OCI-LY7 (cell line): ENCODE data around the gene STKLD1. TPM values are rescaled to one million over a fixed set of nuclear protein-coding genes. Genes with fewer than 3 reads are reported as not detected.

ENCODE experiments used
- BruUV-seq: library from RNA; stranded (reverse); fragments of 400-500 nt; replicated peaks from 2 replicates; lab custom pipeline; 2021; lab: Mats Ljungman, UMichigan
- CTCF ChIA-PET: fragments of 300-600 bp; sonication (Branson Sonifier 250); formaldehyde crosslinking; loops from one replicate; lab custom pipeline; 2022; ENCODE audit warnings: antibody characterized with exemption; ENCODE audit not compliant: unreplicated experiment; lab: Charles Lee
- POLR2A ChIA-PET: fragments of 300-600 bp; sonication (Branson Sonifier 250); formaldehyde crosslinking; loops from one replicate; lab custom pipeline; 2022; ENCODE audit warnings: antibody characterized with exemption; lab: Charles Lee
- DNase-seq: peaks from one replicate; pipeline ENCODE4 v3.0.0-alpha.2; 2015; ENCODE audit warnings: low spot score
- H2AFZ ChIP-seq: fragments of 200-600 bp; sonication (generic), shearing (Covaris generic); 2 replicates; pipeline ENCODE4 v1.6.1; 2014; ENCODE audit warnings: mild to moderate bottlenecking, antibody characterized with exemption, low read length, moderate library complexity
- H3K27ac ChIP-seq: fragments of 200-600 bp; sonication (generic); 2 replicates; pipeline ENCODE4 v1.5.1; 2014; ENCODE audit warnings: mixed run types, low read depth, mild to moderate bottlenecking, moderate library complexity, low read length, inconsistent platforms; ENCODE audit not compliant: poor library complexity, severe bottlenecking
- H3K36me3 ChIP-seq: fragments of 200-600 bp; sonication (generic); 2 replicates; pipeline ENCODE4 v1.6.1; 2014; ENCODE audit warnings: mild to moderate bottlenecking, antibody characterized with exemption, low read length, moderate library complexity, mixed read lengths; ENCODE audit not compliant: insufficient read depth
- H3K4me1 ChIP-seq: fragments of 200-600 bp; sonication (generic); 2 replicates; pipeline ENCODE4 v1.5.1; 2014; ENCODE audit warnings: mild to moderate bottlenecking, low read length; ENCODE audit not compliant: insufficient read depth, poor library complexity, severe bottlenecking
- H3K4me2 ChIP-seq: fragments of 200-600 bp; sonication (generic); 2 replicates; pipeline ENCODE4 v1.6.1; 2014; ENCODE audit warnings: mild to moderate bottlenecking, low read length
- H3K4me3 ChIP-seq: fragments of 200-600 bp; sonication (generic); 2 replicates; pipeline ENCODE4 v1.5.1; 2014; ENCODE audit warnings: mild to moderate bottlenecking, low read depth, low read length; ENCODE audit not compliant: poor library complexity, severe bottlenecking
- H3K79me2 ChIP-seq: fragments of 200-600 bp; sonication (generic); 2 replicates; pipeline ENCODE4 v1.6.1; 2016; ENCODE audit warnings: low read depth, mild to moderate bottlenecking, low read length, moderate library complexity, mixed read lengths; ENCODE audit not compliant: insufficient read depth
- H3K9me2 ChIP-seq: fragments of 200-600 bp; sonication (generic); 2 replicates; pipeline ENCODE4 v1.6.1; 2016; ENCODE audit warnings: mild to moderate bottlenecking, low read length, mixed read lengths; ENCODE audit not compliant: insufficient read depth
- H3K9me3 ChIP-seq: fragments of 200-600 bp; sonication (generic); 2 replicates; pipeline ENCODE4 v1.6.1; 2014; ENCODE audit warnings: mild to moderate bottlenecking, mixed run types, low read length, mixed read lengths
- H4K20me1 ChIP-seq: fragments of 200-600 bp; sonication (generic); 2 replicates; pipeline ENCODE4 v1.6.1; 2014; ENCODE audit warnings: mild to moderate bottlenecking, antibody characterized with exemption, low read length, moderate library complexity, mixed read lengths; ENCODE audit not compliant: insufficient read depth
- EZH2phosphoT487 ChIP-seq: fragments of 200-600 bp; sonication (generic); IDR thresholded peaks from 2 replicates; pipeline ENCODE4 v1.6.1; 2018; ENCODE audit warnings: low read depth, borderline replicate concordance, mild to moderate bottlenecking, mixed run types, antibody characterized with exemption, low read length, moderate library complexity, mixed read lengths
- intact Hi-C: fragments of 100-400 bp; cut with micrococcal nuclease; formaldehyde crosslinking; loops from one replicate; pipeline ENCODE4 v1.10.0; 2022; ENCODE audit not compliant: unreplicated experiment
- total RNA-seq, 2 experiments: library from RNA; depleted of rRNA in 1 of 2; stranded (reverse); fragments of >200 nt in 1 of 2; shearing (Covaris generic) in 1 of 2; gene quantifications; 2 replicates each; pipeline ENCODE4 v1.2.3, GENCODE V29; 2014 to 2022
- TF ChIP-seq, protein P1 (sequence below): fragments of 200-600 bp; sonication (generic); conservative IDR thresholded peaks from 2 replicates; pipeline ENCODE4 v1.5.1; 2014; ENCODE audit warnings: mild to moderate bottlenecking, antibody characterized with exemption, low read length, moderate library complexity, mixed read lengths

STKLD1 gene
- total RNA-seq, 2 experiments from 2014 or later = 1.4 to 1.7 TPM

DNA sequence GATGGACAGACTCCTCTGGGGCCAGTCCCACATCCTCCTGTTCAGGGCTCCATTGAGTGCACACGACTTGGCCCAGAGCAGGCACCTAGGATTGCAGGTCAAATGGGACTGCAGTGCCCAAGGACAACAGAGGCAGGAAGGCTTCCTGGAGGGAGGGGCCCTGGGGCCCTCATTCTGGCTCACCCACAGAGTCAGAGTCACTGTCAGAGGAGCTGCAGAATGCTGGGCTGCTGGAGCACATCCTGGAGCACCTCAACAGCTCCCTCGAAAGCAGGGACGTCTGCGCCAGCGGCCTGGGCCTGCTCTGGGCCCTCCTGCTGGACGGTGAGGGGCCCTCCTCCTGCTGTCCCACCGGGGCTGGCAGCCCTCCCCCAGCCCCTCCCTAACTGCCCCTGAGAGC, 26.5 kb downstream of the STKLD1 start:
- peaks cover 50% of the 10 kb centered on the region for H3K36me3 ChIP-seq
- ChIA-PET CTCF (no interaction called here), POLR2A (no interaction called here)
- no TSS peak for BruUV-seq
- H3K9me2 ChIP-seq = no peaks in the 10 kb centered on the region
- H3K4me2 ChIP-seq = no peak overlapping the region
- intact Hi-C loops = no loop called here
- no peaks in the 10 kb centered on the region for H3K9me3 ChIP-seq
- H3K4me3 ChIP-seq = no peak overlapping the region
- no peak overlapping the region for H2AFZ ChIP-seq
- peaks cover 17% of the 10 kb centered on the region for H3K4me1 ChIP-seq
- TF ChIP-seq, protein P1, sequence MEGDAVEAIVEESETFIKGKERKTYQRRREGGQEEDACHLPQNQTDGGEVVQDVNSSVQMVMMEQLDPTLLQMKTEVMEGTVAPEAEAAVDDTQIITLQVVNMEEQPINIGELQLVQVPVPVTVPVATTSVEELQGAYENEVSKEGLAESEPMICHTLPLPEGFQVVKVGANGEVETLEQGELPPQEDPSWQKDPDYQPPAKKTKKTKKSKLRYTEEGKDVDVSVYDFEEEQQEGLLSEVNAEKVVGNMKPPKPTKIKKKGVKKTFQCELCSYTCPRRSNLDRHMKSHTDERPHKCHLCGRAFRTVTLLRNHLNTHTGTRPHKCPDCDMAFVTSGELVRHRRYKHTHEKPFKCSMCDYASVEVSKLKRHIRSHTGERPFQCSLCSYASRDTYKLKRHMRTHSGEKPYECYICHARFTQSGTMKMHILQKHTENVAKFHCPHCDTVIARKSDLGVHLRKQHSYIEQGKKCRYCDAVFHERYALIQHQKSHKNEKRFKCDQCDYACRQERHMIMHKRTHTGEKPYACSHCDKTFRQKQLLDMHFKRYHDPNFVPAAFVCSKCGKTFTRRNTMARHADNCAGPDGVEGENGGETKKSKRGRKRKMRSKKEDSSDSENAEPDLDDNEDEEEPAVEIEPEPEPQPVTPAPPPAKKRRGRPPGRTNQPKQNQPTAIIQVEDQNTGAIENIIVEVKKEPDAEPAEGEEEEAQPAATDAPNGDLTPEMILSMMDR = no peak
- no peak for TF ChIP-seq EZH2phosphoT487
- no peaks in the 10 kb centered on the region for H4K20me1 ChIP-seq
- H3K79me2 ChIP-seq = no peaks in the 10 kb centered on the region
- H3K27ac ChIP-seq = no peak overlapping the region
- no peak for DNase-seq

DNA sequence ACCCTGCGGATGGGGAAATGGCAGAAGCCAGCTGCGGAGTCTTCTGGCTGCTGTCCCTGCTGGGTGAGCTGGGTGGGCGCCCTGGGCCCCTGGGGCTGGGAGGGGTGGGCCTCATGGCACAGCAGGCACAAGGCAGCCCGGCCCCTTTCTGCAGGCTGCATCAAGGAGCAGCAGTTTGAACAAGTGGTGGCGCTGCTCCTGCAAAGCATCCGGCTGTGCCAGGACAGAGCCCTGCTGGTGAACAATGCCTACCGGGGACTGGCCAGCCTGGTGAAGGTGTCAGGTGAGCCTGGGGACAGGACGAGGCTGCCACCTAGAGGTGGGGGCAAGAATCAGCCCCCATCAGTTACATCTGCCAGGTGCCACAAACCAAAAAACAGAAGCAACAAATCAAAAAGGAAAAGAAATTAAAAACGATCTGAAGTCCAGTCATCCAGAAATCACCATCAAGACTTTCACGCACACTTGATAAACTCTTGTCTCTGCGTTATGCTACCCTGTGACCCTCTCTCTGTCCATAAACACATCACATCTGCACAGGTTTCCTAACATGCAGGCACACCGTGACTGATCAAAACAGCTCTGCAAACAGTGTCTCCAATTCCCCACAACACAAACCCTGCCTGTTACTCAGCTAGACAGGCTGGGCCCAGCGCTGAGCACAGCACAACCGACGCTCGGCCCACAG, 27.7 kb downstream of the STKLD1 start:
- intact Hi-C loops = no loop called here
- no peak overlapping the region for H3K4me3 ChIP-seq
- no peaks in the 10 kb centered on the region for H3K9me3 ChIP-seq
- CTCF ChIA-PET = interaction anchor here (0.6 to 1.5 kb wide), 2 partner anchors 19 to 83 kb away, joined by 3 read pairs; no protein-coding TSS in a partner anchor
- H2AFZ ChIP-seq = no peak overlapping the region
- H3K79me2 ChIP-seq = no peaks in the 10 kb centered on the region
- H3K27ac ChIP-seq = no peak overlapping the region
- TF ChIP-seq EZH2phosphoT487 = no peak
- TF ChIP-seq, protein P1 = peak; percentile 83
- BruUV-seq = no TSS peak
- H3K9me2 ChIP-seq = no peaks in the 10 kb centered on the region
- peaks cover 17% of the 10 kb centered on the region for H3K4me1 ChIP-seq
- peak; percentile 49 for DNase-seq
- H4K20me1 ChIP-seq = no peaks in the 10 kb centered on the region
- POLR2A ChIA-PET = interaction anchor here (0.6 kb wide), 1 partner anchor 887 kb away, joined by 3 read pairs; no protein-coding TSS in a partner anchor
- no peak overlapping the region for H3K4me2 ChIP-seq
- H3K36me3 ChIP-seq = peaks cover 59% of the 10 kb centered on the region

DNA sequence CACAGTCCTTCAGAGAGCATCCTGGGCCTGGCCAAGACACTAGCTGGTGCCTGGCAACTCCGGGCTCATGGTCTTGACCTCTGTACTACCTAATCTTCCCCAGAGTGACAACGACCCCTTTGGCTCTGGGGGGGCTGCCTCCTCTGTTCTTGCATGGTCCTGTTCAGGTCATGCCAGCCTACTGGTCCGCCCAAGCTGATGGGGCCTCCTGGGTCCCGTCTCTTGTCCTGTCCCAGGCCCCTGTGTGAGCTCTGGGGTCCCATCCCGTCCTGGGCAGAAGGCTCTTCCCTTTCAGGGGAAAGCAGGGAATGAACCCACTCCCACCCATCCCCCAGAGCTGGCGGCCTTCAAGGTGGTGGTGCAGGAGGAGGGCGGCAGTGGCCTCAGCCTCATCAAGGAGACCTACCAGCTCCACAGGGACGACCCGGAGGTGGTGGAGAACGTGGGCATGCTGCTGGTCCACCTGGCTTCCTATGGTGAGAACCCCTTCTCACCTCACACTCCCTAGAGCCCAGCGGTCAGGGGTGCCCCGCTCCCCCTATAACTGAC, 28.4 kb downstream of the STKLD1 start:
- Histone ChIP-seq H3K79me2 (no peaks in the 10 kb centered on the region), H2AFZ (no peak overlapping the region), H3K36me3 (peaks cover 65% of the 10 kb centered on the region), H4K20me1 (no peaks in the 10 kb centered on the region), H3K4me1 (peaks cover 17% of the 10 kb centered on the region), H3K27ac (no peak overlapping the region), H3K9me2 (no peaks in the 10 kb centered on the region), H3K4me2 (no peak overlapping the region), H3K9me3 (no peaks in the 10 kb centered on the region), H3K4me3 (no peak overlapping the region)
- no peak for DNase-seq
- POLR2A ChIA-PET = no interaction called here
- TF ChIP-seq, protein P1 = no peak
- no peak for TF ChIP-seq EZH2phosphoT487
- CTCF ChIA-PET = interaction anchor here (1.5 kb wide), 1 partner anchor 82 kb away, joined by 3 read pairs; no protein-coding TSS in a partner anchor
- intact Hi-C loops = no loop called here
- BruUV-seq = no TSS peak
